Measurements from ENCODE around the gene IL27RA.

DNA sequence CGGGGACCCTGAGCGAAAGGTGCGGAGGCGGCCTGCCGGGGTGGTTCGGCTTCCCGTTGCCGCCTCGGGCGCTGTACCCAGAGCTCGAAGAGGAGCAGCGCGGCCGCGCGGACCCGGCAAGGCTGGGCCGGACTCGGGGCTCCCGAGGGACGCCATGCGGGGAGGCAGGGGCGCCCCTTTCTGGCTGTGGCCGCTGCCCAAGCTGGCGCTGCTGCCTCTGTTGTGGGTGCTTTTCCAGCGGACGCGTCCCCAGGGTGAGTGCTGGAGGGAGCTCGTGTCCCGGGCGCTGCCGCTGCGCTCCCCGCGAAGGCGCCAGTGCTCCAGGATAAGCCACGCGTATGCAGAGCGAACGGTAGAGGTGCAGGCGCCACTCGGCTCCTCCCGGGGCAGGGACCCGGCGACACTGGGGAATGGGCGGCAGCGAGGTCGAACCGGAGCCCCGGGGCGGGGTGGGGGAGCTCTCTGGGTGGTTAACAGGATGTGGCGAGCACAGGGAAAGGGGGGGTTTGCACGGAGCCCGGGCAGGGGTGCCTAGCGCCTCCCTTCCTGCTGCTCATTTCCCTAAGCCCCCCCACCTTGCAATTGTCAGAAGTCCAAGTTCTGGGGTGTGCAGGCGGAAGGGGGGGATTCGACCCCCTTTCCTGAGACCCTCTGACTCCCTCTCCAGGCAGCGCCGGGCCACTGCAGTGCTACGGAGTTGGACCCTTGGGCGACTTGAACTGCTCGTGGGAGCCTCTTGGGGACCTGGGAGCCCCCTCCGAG is at the start of gene IL27RA:
- TF ChIP-seq EZH2 (IDR thresholded peaks at IDR 0.05) (no peak), POLR2AphosphoS5 (IDR thresholded peaks at IDR 0.05; ENCODE audit: borderline replicate concordance, low read depth, low read length) (0 out of 2 replicates have a peak, but pooled peaks have one; percentile 39), FOXP2 (optimal IDR thresholded peaks at IDR 0.05; ENCODE audit: control extremely low read depth, extremely low read length, insufficient read depth) (no peak)
